Neural progenitor cell (in vitro differentiated cells): Measurements from ENCODE around the gene KRTAP17-1. TPM values are rescaled to one million over a fixed set of nuclear protein-coding genes. Genes with fewer than 3 reads are reported as not detected.

Experiments used
- DNase-seq: peaks from one replicate; pipeline ENCODE4 v3.0.0-alpha.2; 2016; ENCODE audit warnings: low spot score
- H2AFZ ChIP-seq: fragments of 200-600 bp; sonication (generic); replicated peaks from 2 replicates; pipeline ENCODE4 v1.6.1; 2016; ENCODE audit warnings: antibody characterized with exemption
- H3F3A ChIP-seq: fragments of 200-600 bp; sonication (generic); 2 replicates; pipeline ENCODE4 v1.6.1; 2016; ENCODE audit warnings: antibody characterized with exemption, low read depth
- H3K27ac ChIP-seq: fragments of 200-600 bp; sonication (generic); 2 replicates; pipeline ENCODE4 v1.5.1; 2016; ENCODE audit warnings: mild to moderate bottlenecking
- H3K27me3 ChIP-seq: fragments of 200-600 bp; sonication (generic); 2 replicates; pipeline ENCODE4 v1.6.1; 2016; ENCODE audit warnings: mild to moderate bottlenecking, moderate library complexity
- H3K36me3 ChIP-seq: fragments of 200-600 bp; sonication (generic); 2 replicates; pipeline ENCODE4 v1.5.1; 2016
- H3K4me1 ChIP-seq: fragments of 200-600 bp; sonication (generic); 2 replicates; pipeline ENCODE4 v1.6.1; 2016; ENCODE audit warnings: mixed run types
- H3K4me2 ChIP-seq: fragments of 200-600 bp; sonication (generic); 2 replicates; pipeline ENCODE4 v1.6.1; 2016
- H3K4me3 ChIP-seq: fragments of 200-600 bp; sonication (generic); 2 replicates; pipeline ENCODE4 v1.5.1; 2016
- H3K79me2 ChIP-seq: fragments of 200-600 bp; sonication (generic); 2 replicates; pipeline ENCODE4 v1.6.1; 2016; ENCODE audit warnings: low read depth
- H3K9ac ChIP-seq: fragments of 200-600 bp; sonication (generic); 2 replicates; pipeline ENCODE4 v1.6.1; 2016
- H3K9me3 ChIP-seq: fragments of 200-600 bp; sonication (generic); 2 replicates; pipeline ENCODE4 v1.5.1; 2016; ENCODE audit warnings: low read depth
- H4K20me1 ChIP-seq: fragments of 200-600 bp; sonication (generic); 2 replicates; pipeline ENCODE4 v1.6.1; 2016; ENCODE audit warnings: low read depth
- H3K27ac Mint-ChIP-seq: 3 replicates; pipeline ENCODE4 v1.8.0; 2021; ENCODE audit warnings: mixed read lengths
- H3K27me3 Mint-ChIP-seq: 2 replicates; pipeline ENCODE4 v1.8.0; 2022; ENCODE audit warnings: low read depth, mild to moderate bottlenecking, inconsistent platforms, moderate library complexity, mixed read lengths; ENCODE audit not compliant: insufficient read depth
- H3K36me3 Mint-ChIP-seq: 3 replicates; pipeline ENCODE4 v1.8.0; 2021; ENCODE audit warnings: mixed read lengths
- H3K4me1 Mint-ChIP-seq: 3 replicates; pipeline ENCODE4 v1.8.0; 2021; ENCODE audit warnings: mixed read lengths
- H3K4me3 Mint-ChIP-seq: 3 replicates; pipeline ENCODE4 v1.8.0; 2021; ENCODE audit warnings: mild to moderate bottlenecking, moderate library complexity, mixed read lengths
- H3K9me3 Mint-ChIP-seq: 3 replicates; pipeline ENCODE4 v1.8.0; 2020; ENCODE audit warnings: mixed read lengths
- EZH2 ChIP-seq: fragments of 200-600 bp; sonication (generic); IDR thresholded peaks from 2 replicates; pipeline ENCODE4 v1.6.1; 2017; ENCODE audit warnings: antibody characterized with exemption, mild to moderate bottlenecking, moderate library complexity
- EZH2phosphoT487 ChIP-seq: fragments of 200-600 bp; sonication (generic); IDR thresholded peaks from 2 replicates; pipeline ENCODE4 v1.6.1; 2017; ENCODE audit warnings: antibody characterized with exemption
- total RNA-seq: library from RNA; depleted of rRNA; stranded (reverse); fragments of >200 nt; gene quantifications from 2 replicates; pipeline ENCODE4 v1.2.3, GENCODE V29; 2015; ENCODE audit warnings: low replicate concordance
- TF ChIP-seq, protein P1 (sequence below): fragments of 200-600 bp; sonication (generic); IDR thresholded peaks from 2 replicates; pipeline ENCODE4 v1.5.1; 2017; ENCODE audit warnings: antibody characterized with exemption, mild to moderate bottlenecking

Gene KRTAP17-1
- total RNA-seq, 1 donor from 2014 or later = not detected

DNA sequence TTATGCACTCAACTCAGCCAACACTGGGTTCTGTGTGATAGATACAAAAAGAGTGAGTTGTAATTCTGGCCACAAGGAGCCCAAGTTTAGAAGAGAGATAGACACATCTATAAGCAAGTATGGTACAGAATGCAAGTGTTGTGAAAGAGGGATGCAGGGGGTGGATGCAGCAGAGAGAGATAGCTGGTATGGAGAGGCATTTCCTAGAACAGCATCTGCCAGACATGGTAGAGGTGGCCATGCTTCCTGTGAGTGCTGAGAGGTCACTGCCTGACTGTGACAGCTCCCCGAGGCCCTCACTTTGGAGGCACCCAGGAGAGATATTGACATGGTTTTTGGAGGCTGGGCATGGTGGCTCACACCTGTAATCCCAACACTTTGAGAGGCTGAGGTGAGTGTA, 4.4 kb downstream of the KRTAP17-1 start:
- H3K36me3 Mint-ChIP-seq = no peaks in the 10 kb centered on the region
- H3K4me1 Mint-ChIP-seq = no peaks in the 10 kb centered on the region
- no peaks in the 10 kb centered on the region for H3K9me3 Mint-ChIP-seq
- Histone ChIP-seq H3K9me3 (no peaks in the 10 kb centered on the region), H3K9ac (no peak overlapping the region), H3K79me2 (no peaks in the 10 kb centered on the region), H3K27me3 (no peaks in the 10 kb centered on the region), H3K27ac (no peak overlapping the region), H3K4me2 (no peak overlapping the region), H2AFZ (no peak overlapping the region), H3F3A (no peaks in the 10 kb centered on the region), H4K20me1 (no peaks in the 10 kb centered on the region), H3K36me3 (no peaks in the 10 kb centered on the region), H3K4me1 (peaks cover 3% of the 10 kb centered on the region), H3K4me3 (no peak overlapping the region)
- no peak for DNase-seq
- no peak overlapping the region for H3K27ac Mint-ChIP-seq
- H3K27me3 Mint-ChIP-seq = no peaks in the 10 kb centered on the region
- H3K4me3 Mint-ChIP-seq = no peak overlapping the region
- TF ChIP-seq, protein P1, sequence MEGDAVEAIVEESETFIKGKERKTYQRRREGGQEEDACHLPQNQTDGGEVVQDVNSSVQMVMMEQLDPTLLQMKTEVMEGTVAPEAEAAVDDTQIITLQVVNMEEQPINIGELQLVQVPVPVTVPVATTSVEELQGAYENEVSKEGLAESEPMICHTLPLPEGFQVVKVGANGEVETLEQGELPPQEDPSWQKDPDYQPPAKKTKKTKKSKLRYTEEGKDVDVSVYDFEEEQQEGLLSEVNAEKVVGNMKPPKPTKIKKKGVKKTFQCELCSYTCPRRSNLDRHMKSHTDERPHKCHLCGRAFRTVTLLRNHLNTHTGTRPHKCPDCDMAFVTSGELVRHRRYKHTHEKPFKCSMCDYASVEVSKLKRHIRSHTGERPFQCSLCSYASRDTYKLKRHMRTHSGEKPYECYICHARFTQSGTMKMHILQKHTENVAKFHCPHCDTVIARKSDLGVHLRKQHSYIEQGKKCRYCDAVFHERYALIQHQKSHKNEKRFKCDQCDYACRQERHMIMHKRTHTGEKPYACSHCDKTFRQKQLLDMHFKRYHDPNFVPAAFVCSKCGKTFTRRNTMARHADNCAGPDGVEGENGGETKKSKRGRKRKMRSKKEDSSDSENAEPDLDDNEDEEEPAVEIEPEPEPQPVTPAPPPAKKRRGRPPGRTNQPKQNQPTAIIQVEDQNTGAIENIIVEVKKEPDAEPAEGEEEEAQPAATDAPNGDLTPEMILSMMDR = no peak
- TF ChIP-seq EZH2 (no peak), EZH2phosphoT487 (no peak)

GRCh38 chr17:41308918-41309359, 6.6 kb downstream of the KRTAP17-1 start, which contains the start of gene KRTAP16-1:
KRTAP16-1 (minus strand) TSS chr17:41309309; CDS start chr17:41309253, 56 bp downstream.
- no peak within 1 kb of the TSS for H3K4me3 ChIP-seq
- no peak within 1 kb of the TSS for H3K27ac ChIP-seq
- TF ChIP-seq EZH2 (no peak), EZH2phosphoT487 (no peak)
- TF ChIP-seq, protein P1 = no peak
- no peaks in the 10 kb centered on the region for H3F3A ChIP-seq
- no peaks in the 10 kb centered on the region for H4K20me1 ChIP-seq
- H3K27me3 ChIP-seq = no peaks in the 10 kb centered on the region
- no peak within 1 kb of the TSS for H3K27ac Mint-ChIP-seq
- peaks cover 3% of the 10 kb centered on the region for H3K4me1 ChIP-seq
- no peaks in the 10 kb centered on the region for H3K4me1 Mint-ChIP-seq
- no peak within 1 kb of the TSS for H3K4me2 ChIP-seq
- no peaks in the 10 kb centered on the region for H3K9me3 Mint-ChIP-seq
- H3K36me3 Mint-ChIP-seq = no peaks in the 10 kb centered on the region
- H3K9ac ChIP-seq = no peak within 1 kb of the TSS
- H2AFZ ChIP-seq = no peak within 1 kb of the TSS
- peaks cover 2% of the 10 kb centered on the region for H3K27me3 Mint-ChIP-seq
- no peak for DNase-seq
- H3K9me3 ChIP-seq = no peaks in the 10 kb centered on the region
- no peaks in the 10 kb centered on the region for H3K36me3 ChIP-seq
- H3K79me2 ChIP-seq = no peaks in the 10 kb centered on the region
- H3K4me3 Mint-ChIP-seq = no peak within 1 kb of the TSS

DNA sequence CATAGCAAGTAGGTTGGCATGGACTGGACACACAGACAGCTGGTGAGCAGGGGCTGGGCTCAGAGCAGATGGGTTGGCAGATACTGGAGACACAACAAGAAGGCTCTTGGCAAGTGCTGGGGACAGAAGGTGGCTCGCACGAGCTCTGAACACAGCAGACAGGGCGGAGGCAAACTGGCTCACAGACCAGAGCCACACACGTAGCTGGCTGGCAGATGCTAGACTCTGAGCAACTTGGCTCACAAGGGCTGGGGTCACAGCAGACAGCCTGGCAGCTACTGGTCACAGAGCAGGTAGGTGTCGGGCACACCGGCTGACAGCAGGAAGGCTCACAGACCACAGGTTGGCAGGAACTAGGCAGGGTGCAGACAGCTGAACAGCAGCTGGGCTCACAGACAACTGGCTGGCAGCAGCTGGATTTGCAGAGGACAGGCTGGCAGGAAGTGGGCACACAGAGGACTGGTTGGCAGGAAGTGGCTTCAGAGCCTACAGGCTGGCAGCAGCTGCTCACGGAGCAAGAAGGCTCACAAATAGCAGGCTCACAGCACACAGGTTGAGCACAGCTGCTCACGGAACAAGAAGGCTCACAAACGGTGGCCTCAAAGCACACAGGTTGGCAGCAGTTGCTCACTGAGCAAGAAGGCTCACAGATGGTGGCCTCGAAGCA, 7.1 kb downstream of the KRTAP17-1 start:
- H3K9me3 Mint-ChIP-seq = no peaks in the 10 kb centered on the region
- no peak overlapping the region for H3K27ac Mint-ChIP-seq
- Histone ChIP-seq H3K4me3 (no peak overlapping the region), H3K27me3 (no peaks in the 10 kb centered on the region), H3F3A (no peaks in the 10 kb centered on the region), H3K4me2 (no peak overlapping the region), H4K20me1 (no peaks in the 10 kb centered on the region), H3K79me2 (no peaks in the 10 kb centered on the region), H2AFZ (no peak overlapping the region), H3K4me1 (peaks cover 3% of the 10 kb centered on the region), H3K36me3 (no peaks in the 10 kb centered on the region), H3K27ac (no peak overlapping the region), H3K9me3 (no peaks in the 10 kb centered on the region), H3K9ac (no peak overlapping the region)
- H3K4me1 Mint-ChIP-seq = no peaks in the 10 kb centered on the region
- peaks cover 2% of the 10 kb centered on the region for H3K27me3 Mint-ChIP-seq
- no peak for TF ChIP-seq EZH2
- TF ChIP-seq, protein P1 = no peak
- TF ChIP-seq EZH2phosphoT487 = no peak
- no peaks in the 10 kb centered on the region for H3K36me3 Mint-ChIP-seq
- DNase-seq = no peak
- no peak overlapping the region for H3K4me3 Mint-ChIP-seq
